Measurements from ENCODE around the gene EEA1.

Gene EEA1

DNA sequence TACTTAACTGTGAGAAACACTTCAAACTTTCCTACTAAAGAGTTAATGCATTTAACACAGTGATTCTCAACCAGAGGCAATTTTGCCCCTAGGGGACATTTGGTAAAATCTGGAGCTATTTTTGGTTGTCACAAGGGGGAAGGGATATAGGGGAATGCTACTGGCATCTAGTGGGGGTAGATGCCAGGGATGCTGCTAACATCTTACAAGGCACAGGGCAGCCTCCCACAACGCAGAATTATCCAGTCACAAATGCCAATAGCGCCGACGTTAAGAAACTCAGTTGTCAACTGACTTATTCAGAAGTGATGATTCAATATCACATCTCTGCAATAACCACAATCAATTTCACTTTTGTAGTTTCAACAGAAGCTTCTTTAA is 2.0 kb downstream of the EEA1 start:
- TF ChIP-seq GLIS1 (tag by site-specific recombination; IDR thresholded peaks at IDR 0.05) (0 out of 2 replicates have a peak, but pooled peaks have one; percentile 36), CTCF (tag by site-specific recombination; IDR thresholded peaks at IDR 0.05) (peak; percentile 84), ZNF211 (tag by site-specific recombination; IDR thresholded peaks at IDR 0.05; ENCODE audit: low read depth) (no peak), ZNF335 (tag by site-specific recombination; conservative IDR thresholded peaks at IDR 0.05) (no peak), OSR2 (tag by site-specific recombination; IDR thresholded peaks at IDR 0.05) (peak; percentile 8; the same call in 1 of the 2 replicates), ZNF747 (tag by site-specific recombination; IDR thresholded peaks at IDR 0.05) (no peak)
- TF ChIP-seq, protein P1, sequence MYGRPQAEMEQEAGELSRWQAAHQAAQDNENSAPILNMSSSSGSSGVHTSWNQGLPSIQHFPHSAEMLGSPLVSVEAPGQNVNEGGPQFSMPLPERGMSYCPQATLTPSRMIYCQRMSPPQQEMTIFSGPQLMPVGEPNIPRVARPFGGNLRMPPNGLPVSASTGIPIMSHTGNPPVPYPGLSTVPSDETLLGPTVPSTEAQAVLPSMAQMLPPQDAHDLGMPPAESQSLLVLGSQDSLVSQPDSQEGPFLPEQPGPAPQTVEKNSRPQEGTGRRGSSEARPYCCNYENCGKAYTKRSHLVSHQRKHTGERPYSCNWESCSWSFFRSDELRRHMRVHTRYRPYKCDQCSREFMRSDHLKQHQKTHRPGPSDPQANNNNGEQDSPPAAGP (tag by site-specific recombination; IDR thresholded peaks at IDR 0.05), result no peak
- TF ChIP-seq, protein P2, sequence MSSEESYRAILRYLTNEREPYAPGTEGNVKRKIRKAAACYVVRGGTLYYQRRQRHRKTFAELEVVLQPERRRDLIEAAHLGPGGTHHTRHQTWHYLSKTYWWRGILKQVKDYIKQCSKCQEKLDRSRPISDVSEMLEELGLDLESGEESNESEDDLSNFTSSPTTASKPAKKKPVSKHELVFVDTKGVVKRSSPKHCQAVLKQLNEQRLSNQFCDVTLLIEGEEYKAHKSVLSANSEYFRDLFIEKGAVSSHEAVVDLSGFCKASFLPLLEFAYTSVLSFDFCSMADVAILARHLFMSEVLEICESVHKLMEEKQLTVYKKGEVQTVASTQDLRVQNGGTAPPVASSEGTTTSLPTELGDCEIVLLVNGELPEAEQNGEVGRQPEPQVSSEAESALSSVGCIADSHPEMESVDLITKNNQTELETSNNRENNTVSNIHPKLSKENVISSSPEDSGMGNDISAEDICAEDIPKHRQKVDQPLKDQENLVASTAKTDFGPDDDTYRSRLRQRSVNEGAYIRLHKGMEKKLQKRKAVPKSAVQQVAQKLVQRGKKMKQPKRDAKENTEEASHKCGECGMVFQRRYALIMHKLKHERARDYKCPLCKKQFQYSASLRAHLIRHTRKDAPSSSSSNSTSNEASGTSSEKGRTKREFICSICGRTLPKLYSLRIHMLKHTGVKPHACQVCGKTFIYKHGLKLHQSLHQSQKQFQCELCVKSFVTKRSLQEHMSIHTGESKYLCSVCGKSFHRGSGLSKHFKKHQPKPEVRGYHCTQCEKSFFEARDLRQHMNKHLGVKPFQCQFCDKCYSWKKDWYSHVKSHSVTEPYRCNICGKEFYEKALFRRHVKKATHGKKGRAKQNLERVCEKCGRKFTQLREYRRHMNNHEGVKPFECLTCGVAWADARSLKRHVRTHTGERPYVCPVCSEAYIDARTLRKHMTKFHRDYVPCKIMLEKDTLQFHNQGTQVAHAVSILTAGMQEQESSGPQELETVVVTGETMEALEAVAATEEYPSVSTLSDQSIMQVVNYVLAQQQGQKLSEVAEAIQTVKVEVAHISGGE (tag by site-specific recombination; conservative IDR thresholded peaks at IDR 0.05; ENCODE audit: low read depth), result no peak
- no peaks in the 10 kb centered on the region; the same call in 1 of the 2 replicates for H3K9me3 ChIP-seq (ENCODE audit: control insufficient read depth, insufficient read depth, low read depth, low read length)
- ChIA-PET POLR2A (interaction anchor here (0.6 kb wide), 1 partner anchor 92 kb away, joined by 3 read pairs; no protein-coding TSS in a partner anchor), CTCF (interaction anchor here (0.5 to 1.9 kb wide), 6 partner anchors 24 to 507 kb away, joined by 3 to 7 read pairs (median 4); no protein-coding TSS in a partner anchor)
- peaks cover 11% of the 10 kb centered on the region; the same call in 1 of the 2 replicates for H3K4me1 ChIP-seq (ENCODE audit: control insufficient read depth, insufficient read depth, low read length)
- H3K36me3 ChIP-seq (ENCODE audit: control insufficient read depth in 2 of 2, insufficient read depth in 1 of 2, low read length in 2 of 2), result no peaks in the 10 kb centered on the region
- H3K4me3 ChIP-seq (ENCODE audit: low read depth, low read length), result peak overlapping the region; percentile 7; the same call in 1 of the 2 replicates
- H3K27ac ChIP-seq (ENCODE audit: extremely low read depth, low read depth, low read length), result no peak overlapping the region; the same call in 1 of the 2 replicates

GRCh38 chr12:92926549-92926948 is 2.5 kb downstream of the EEA1 start:
- Histone ChIP-seq H3K36me3 (ENCODE audit: control insufficient read depth in 2 of 2, insufficient read depth in 1 of 2, low read length in 2 of 2) (no peaks in the 10 kb centered on the region), H3K27ac (ENCODE audit: extremely low read depth, low read depth, low read length) (no peak overlapping the region), H3K4me3 (ENCODE audit: low read depth, low read length) (no peak overlapping the region), H3K9me3 (ENCODE audit: control insufficient read depth, insufficient read depth, low read depth, low read length) (no peaks in the 10 kb centered on the region; the same call in 1 of the 2 replicates), H3K4me1 (ENCODE audit: control insufficient read depth, insufficient read depth, low read length) (peaks cover 11% of the 10 kb centered on the region; the same call in 1 of the 2 replicates)
- CTCF ChIA-PET, result interaction anchor here (0.5 to 1.9 kb wide), 7 partner anchors 18 to 507 kb away, joined by 3 to 7 read pairs (median 4); no protein-coding TSS in a partner anchor
- no peak for TF ChIP-seq ZNF416 (tag by site-specific recombination; IDR thresholded peaks at IDR 0.05)
- TF ChIP-seq EGR2 (tag by site-specific recombination; IDR thresholded peaks at IDR 0.05; ENCODE audit: low read depth), result 0 out of 2 replicates have a peak, but pooled peaks have one; percentile 15
- TF ChIP-seq, protein P3, sequence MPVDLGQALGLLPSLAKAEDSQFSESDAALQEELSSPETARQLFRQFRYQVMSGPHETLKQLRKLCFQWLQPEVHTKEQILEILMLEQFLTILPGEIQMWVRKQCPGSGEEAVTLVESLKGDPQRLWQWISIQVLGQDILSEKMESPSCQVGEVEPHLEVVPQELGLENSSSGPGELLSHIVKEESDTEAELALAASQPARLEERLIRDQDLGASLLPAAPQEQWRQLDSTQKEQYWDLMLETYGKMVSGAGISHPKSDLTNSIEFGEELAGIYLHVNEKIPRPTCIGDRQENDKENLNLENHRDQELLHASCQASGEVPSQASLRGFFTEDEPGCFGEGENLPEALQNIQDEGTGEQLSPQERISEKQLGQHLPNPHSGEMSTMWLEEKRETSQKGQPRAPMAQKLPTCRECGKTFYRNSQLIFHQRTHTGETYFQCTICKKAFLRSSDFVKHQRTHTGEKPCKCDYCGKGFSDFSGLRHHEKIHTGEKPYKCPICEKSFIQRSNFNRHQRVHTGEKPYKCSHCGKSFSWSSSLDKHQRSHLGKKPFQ (tag by site-specific recombination; IDR thresholded peaks at IDR 0.05), result peak; percentile 54; the same call in 1 of the 2 replicates
- peak; percentile 67; the same call in 1 of the 2 replicates for TF ChIP-seq ZFP3 (tag by site-specific recombination; IDR thresholded peaks at IDR 0.05; ENCODE audit: low read depth)
- TF ChIP-seq ZNF341 (tag by site-specific recombination; IDR thresholded peaks at IDR 0.05; ENCODE audit: low read depth), result peak; percentile 71
- TF ChIP-seq, protein P4, sequence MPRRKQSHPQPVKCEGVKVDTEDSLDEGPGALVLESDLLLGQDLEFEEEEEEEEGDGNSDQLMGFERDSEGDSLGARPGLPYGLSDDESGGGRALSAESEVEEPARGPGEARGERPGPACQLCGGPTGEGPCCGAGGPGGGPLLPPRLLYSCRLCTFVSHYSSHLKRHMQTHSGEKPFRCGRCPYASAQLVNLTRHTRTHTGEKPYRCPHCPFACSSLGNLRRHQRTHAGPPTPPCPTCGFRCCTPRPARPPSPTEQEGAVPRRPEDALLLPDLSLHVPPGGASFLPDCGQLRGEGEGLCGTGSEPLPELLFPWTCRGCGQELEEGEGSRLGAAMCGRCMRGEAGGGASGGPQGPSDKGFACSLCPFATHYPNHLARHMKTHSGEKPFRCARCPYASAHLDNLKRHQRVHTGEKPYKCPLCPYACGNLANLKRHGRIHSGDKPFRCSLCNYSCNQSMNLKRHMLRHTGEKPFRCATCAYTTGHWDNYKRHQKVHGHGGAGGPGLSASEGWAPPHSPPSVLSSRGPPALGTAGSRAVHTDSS (tag by site-specific recombination; IDR thresholded peaks at IDR 0.05), result no peak
- TF ChIP-seq GLIS1 (tag by site-specific recombination; IDR thresholded peaks at IDR 0.05), result peak; percentile 98
- 0 out of 2 replicates have a peak, but pooled peaks have one; percentile 17 for TF ChIP-seq ZIC2 (tag by site-specific recombination; IDR thresholded peaks at IDR 0.05)
- TF ChIP-seq MYNN (tag by site-specific recombination; IDR thresholded peaks at IDR 0.05; ENCODE audit: borderline replicate concordance), result peak; percentile 74; the same call in 1 of the 2 replicates
- TF ChIP-seq ZNF677 (tag by site-specific recombination; IDR thresholded peaks at IDR 0.05), result no peak
- TF ChIP-seq ZNF211 (tag by site-specific recombination; IDR thresholded peaks at IDR 0.05; ENCODE audit: low read depth), result no peak
- POLR2A ChIA-PET, result interaction anchor here (0.6 kb wide), 1 partner anchor 92 kb away, joined by 3 read pairs; no protein-coding TSS in a partner anchor

All from HEK293 (cell line).